Fibroblast of upper back skin (primary cell): ENCODE data around the gene AKT2.

Experiments
- DNase-seq: peaks from one replicate; pipeline ENCODE4 v3.0.0-alpha.2; 2013

Gene AKT2

DNA sequence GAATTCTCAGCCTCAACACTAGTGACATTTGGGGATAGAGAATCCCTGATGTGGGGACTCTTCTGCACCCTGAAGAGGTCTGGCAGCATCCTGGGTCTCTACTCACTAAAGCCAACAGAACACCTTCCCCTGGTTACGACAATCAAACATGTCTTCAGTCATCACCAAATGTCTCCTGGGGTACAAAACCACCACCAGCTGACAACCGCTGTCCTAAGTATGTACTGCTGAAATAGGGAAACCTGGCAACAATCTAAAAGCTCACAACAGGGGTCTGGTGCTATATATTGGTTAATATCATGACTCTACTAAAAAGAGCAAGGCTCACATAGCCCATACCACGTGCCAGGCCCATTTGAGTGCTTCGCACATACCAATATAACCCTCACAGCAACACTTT is 13.4 kb downstream of the AKT2 start:
- no peak for DNase-seq

GRCh38 chr19:40270362-40271089 is 14.6 kb downstream of the AKT2 start:
- DNase-seq = no peak

DNA sequence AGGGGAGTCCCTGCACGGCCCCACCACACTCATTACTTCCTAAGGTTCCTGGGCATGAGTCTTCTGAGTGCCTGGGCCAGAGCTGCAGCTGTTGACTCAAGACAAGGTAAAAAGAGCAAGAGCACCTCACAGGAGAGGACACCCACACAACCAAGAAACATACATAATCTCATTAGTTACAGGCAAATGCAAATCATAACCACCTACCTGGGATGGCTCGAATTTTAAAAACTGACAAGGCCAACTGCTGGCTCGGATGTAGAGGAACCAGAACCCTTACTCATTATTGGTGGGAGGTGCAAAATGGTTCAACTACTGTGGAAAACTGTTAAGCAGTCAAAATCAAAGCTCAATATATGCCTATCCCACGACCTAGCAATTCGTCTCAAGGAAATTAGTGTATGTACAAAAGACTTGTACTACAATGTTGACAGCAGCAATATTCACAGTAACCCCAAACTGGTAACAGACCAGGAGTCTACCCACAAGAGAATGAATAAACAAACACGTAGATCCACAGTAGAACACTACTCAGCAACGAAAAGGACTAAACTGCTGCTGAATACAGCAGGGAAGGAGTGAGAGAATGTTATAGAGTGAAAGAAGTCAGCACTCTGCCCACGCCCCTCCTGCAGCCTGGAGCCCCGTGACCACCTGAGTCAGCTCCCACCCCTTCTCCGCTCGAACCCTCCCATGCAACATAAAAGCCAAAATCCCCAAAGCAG is 15.8 kb downstream of the AKT2 start:
- no peak for DNase-seq

GRCh38 chr19:40267601-40267997 is 17.5 kb downstream of the AKT2 start:
- DNase-seq = no peak

GRCh38 chr19:40266912-40267600 is 18.1 kb downstream of the AKT2 start:
- no peak for DNase-seq

DNA sequence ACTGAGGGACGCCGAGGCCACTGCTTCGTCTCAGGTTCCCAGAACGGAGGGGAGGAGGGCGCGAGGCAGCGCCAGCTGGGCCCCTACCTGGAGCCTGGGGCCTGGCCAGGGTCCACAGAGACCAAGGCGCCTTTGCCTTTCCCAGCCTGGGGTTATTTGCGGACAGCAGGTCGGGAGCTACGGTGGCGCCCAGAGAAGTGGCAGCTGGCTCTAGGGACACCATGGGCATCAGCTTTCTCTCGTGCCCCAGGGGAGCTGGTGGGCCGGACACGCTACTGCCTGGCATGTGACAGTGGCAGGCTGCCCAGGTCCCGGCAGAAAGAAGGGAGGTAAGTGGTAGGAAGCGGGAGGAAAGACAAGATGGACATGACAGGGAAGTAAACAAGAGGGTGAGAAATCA is 19.0 kb downstream of the AKT2 start:
- DNase-seq = no peak

GRCh38 chr19:40265763-40266099 is 19.4 kb downstream of the AKT2 start:
- DNase-seq = no peak

- no peak for DNase-seq
These were observed 19.9 kb downstream of the AKT2 start for GRCh38 chr19:40265055-40265762.

GRCh38 chr19:40264314-40265054 is 20.7 kb downstream of the AKT2 start:
- DNase-seq = no peak

- no peak for DNase-seq
These were observed 21.5 kb downstream of the AKT2 start for GRCh38 chr19:40263440-40264313.

- DNase-seq = no peak
These were observed 22.7 kb downstream of the AKT2 start for GRCh38 chr19:40262422-40262821.

- DNase-seq = no peak
These were observed 23.5 kb downstream of the AKT2 start for GRCh38 chr19:40261631-40262030.

GRCh38 chr19:40257096-40257517 is 28.0 kb downstream of the AKT2 start:
- DNase-seq = no peak

DNA sequence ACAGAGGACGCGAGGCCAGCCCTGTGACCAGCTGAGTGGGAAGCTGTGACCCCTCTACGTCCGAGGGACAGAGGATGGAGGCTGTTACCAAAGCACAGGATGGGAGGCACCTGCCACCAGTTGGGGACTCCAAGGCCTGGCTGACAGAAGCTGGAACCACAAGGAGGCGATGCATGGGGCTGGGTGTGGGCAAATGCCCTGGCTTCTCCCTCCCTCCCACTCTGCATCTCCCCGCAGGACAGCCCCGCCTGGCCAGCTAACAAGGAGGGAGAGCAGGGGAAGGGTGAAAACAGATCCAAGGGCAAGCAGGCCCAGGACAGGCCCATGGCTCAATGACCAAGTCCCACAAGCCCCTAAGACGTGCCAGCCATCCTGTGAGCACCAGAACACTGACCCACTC is 28.6 kb downstream of the AKT2 start:
- no peak for DNase-seq

- DNase-seq = no peak
These were observed 29.5 kb downstream of the AKT2 start for GRCh38 chr19:40255619-40256166.

GRCh38 chr19:40254714-40255418 is 30.3 kb downstream of the AKT2 start:
- DNase-seq = no peak

GRCh38 chr19:40253611-40254092 is 31.5 kb downstream of the AKT2 start:
- no peak for DNase-seq

- DNase-seq = no peak
These were observed 32.8 kb downstream of the AKT2 start for GRCh38 chr19:40252395-40252794.

- DNase-seq = no peak
These were observed 33.2 kb downstream of the AKT2 start for GRCh38 chr19:40251991-40252390.

- DNase-seq = no peak
These were observed 33.9 kb downstream of the AKT2 start for GRCh38 chr19:40251244-40251643.

DNA sequence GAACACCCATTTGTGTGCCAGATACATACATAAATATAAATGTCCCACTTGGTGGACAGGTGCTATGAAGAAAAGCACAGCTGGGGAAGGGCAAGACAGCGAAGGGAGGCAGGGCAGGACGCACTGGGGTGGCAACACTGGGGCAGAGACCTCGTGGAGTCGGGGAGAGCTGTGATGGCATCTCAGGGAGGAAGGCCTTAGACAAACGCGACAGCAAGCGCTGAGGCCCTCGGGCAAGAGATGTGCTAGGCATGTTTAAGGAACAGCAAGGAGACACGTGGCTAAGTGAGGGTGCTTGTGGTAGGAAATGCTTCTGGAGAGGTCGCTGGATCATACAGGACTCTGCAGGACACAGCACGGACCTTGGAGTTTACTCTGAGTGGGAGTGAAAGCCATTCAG is 35.4 kb downstream of the AKT2 start:
- DNase-seq = no peak
